ENCODE results near the gene RAB4B.
"Not testable (repeated sequence)": the region's sequence is repeated elsewhere in the genome, so short reads cannot be mapped to it uniquely, and the experiment has no call there.

Gene RAB4B

GRCh38 chr19:40750874-40751537 lies 27.0 kb upstream of the RAB4B start, which contains the start of gene SNRPA:
SNRPA (plus strand) TSS chr19:40751203; CDS start chr19:40751409, 206 bp downstream.
- DNase-seq = peak; percentile 96 to 98

GRCh38 chr19:40752257-40752781 lies 25.7 kb upstream of the RAB4B start:
- DNase-seq = peak; percentile 20 to 22

GRCh38 chr19:40754611-40755247 lies 23.3 kb upstream of the RAB4B start:
- DNase-seq = peak; percentile 51 to 57

GRCh38 chr19:40755248-40755624 lies 22.8 kb upstream of the RAB4B start:
- DNase-seq = no peak

- DNase-seq = no peak
Observed at GRCh38 chr19:40755791-40756190, 22.3 kb upstream of the RAB4B start.

- peak; percentile 22 to 31 for DNase-seq
Observed at GRCh38 chr19:40756502-40757110, 21.4 kb upstream of the RAB4B start.

- DNase-seq = no peak
Observed at GRCh38 chr19:40758491-40758890, 19.6 kb upstream of the RAB4B start.

GRCh38 chr19:40759352-40759751 lies 18.7 kb upstream of the RAB4B start:
- no peak for DNase-seq

- no peak for DNase-seq
Observed at GRCh38 chr19:40762754-40763470, 15.1 kb upstream of the RAB4B start.

GRCh38 chr19:40763526-40763925 lies 14.5 kb upstream of the RAB4B start:
- DNase-seq = no peak

- no peak for DNase-seq
Observed at GRCh38 chr19:40763963-40764362, 14.1 kb upstream of the RAB4B start.

- DNase-seq = not testable (repeated sequence)
Observed at GRCh38 chr19:40766385-40766784, 11.7 kb upstream of the RAB4B start.

GRCh38 chr19:40768869-40769268 lies 9.2 kb upstream of the RAB4B start:
- no peak for DNase-seq

GRCh38 chr19:40771101-40771862 lies 6.8 kb upstream of the RAB4B start:
- DNase-seq = not testable (repeated sequence)

- DNase-seq = no peak
Observed at GRCh38 chr19:40774916-40775631, 3.0 kb upstream of the RAB4B start, which contains the start of gene MIA. MIA (plus strand) TSS chr19:40775521; CDS start chr19:40775543, 22 bp downstream.

GRCh38 chr19:40775632-40776022 lies 2.4 kb upstream of the RAB4B start:
- DNase-seq = no peak

- no peak for DNase-seq
Observed at GRCh38 chr19:40776364-40776763, 1.7 kb upstream of the RAB4B start.

GRCh38 chr19:40776932-40777644 lies 959 bp upstream of the RAB4B start:
- peak; percentile 81 to 91 for DNase-seq

GRCh38 chr19:40777645-40777936 lies 456 bp upstream of the RAB4B start:
- DNase-seq = no peak

- no peak for DNase-seq
Observed at GRCh38 chr19:40778706-40779284, 748 bp downstream of the RAB4B start.

- no peak for DNase-seq
Observed at GRCh38 chr19:40780582-40780981, 2.5 kb downstream of the RAB4B start.

Measured in activated CD4-positive, alpha-beta T cell treated with anti-CD3 and anti-CD28 coated beads for 4 hours (primary cell).